HCT116 (cell line): ENCODE measurements around the gene MERTK. TPM values are rescaled to one million over a fixed set of nuclear protein-coding genes. Genes with fewer than 3 reads are reported as not detected.

ENCODE experiments used
- ATAC-seq: fragments of 200-7000 bp; cut with Tn5 transposase; 2 replicates; pipeline ENCODE4 v1.9.1; 2020; ENCODE audit warnings: mild to moderate bottlenecking, moderate library complexity
- BruUV-seq: library from RNA; stranded (reverse); fragments of 400-500 nt; replicated peaks from 2 replicates; lab custom pipeline; 2021; lab: Mats Ljungman, UMichigan
- CTCF ChIA-PET: fragments of 300-600 bp; sonication (Branson Sonifier 250); formaldehyde crosslinking; loops from one replicate; lab custom pipeline; 2021; ENCODE audit warnings: antibody characterized with exemption; lab: Charles Lee
- POLR2A ChIA-PET: fragments of 300-600, 350-600 bp; sonication (Branson Sonifier 250); formaldehyde crosslinking; loops from one replicate; lab custom pipeline; 2021; ENCODE audit warnings: antibody characterized with exemption; lab: Charles Lee
- RAD21 ChIA-PET, 2 experiments: fragments of 300-600 bp; sonication (Branson Sonifier 250); formaldehyde crosslinking; loops; one replicate each; lab custom pipeline; 2023; ENCODE audit warnings: low total read pairs in 2 of 2; ENCODE audit not compliant: uncharacterized antibody in 2 of 2, unreplicated experiment in 2 of 2, low non-redundant PET in 1 of 2; lab: Charles Lee
- DNase-seq: peaks from one replicate; pipeline ENCODE4 v3.0.0-alpha.2; 2010; ENCODE audit warnings: low read depth, low spot score
- H2AFZ ChIP-seq: fragments of 200-600 bp; shearing (Covaris generic), sonication (generic); 2 replicates; pipeline ENCODE4 v1.6.1; 2017; ENCODE audit warnings: low read depth, mixed run types, mixed read lengths, antibody characterized with exemption, low read length; ENCODE audit not compliant: poor library complexity, severe bottlenecking
- H3K27ac ChIP-seq: 2 replicates; pipeline ENCODE4 v1.5.1; 2012; ENCODE audit warnings: low read depth, low read length
- H3K27me3 ChIP-seq: fragments of 200-600 bp; sonication (generic); 2 replicates; pipeline ENCODE4 v1.6.1; 2016; ENCODE audit warnings: mixed run types, low read length, mixed read lengths; ENCODE audit not compliant: insufficient read depth
- H3K36me3 ChIP-seq, 2 experiments: fragments of 200-500 bp in 1 of 2; fragments of 200-600 bp in 1 of 2; sonication (Bioruptor generic) in 1 of 2; sonication (generic) in 1 of 2; 2 replicates each; pipeline versions ENCODE4 v1.5.1 to v1.6.1; 2014 to 2016; ENCODE audit warnings: low read length in 2 of 2, inconsistent platforms in 1 of 2, mixed read lengths in 1 of 2, mixed run types in 1 of 2; ENCODE audit not compliant: insufficient read depth in 2 of 2, control insufficient read depth in 1 of 2
- H3K4me1 ChIP-seq, 2 experiments: fragments of 200-600 bp in 1 of 2; sonication (generic) in 1 of 2; 2 replicates each; pipeline versions ENCODE4 v1.5.1 to v1.6.1; 2012 to 2017; ENCODE audit warnings: low read length in 2 of 2, inconsistent platforms in 1 of 2, mild to moderate bottlenecking in 1 of 2, mixed read lengths in 1 of 2, mixed run types in 1 of 2, moderate library complexity in 1 of 2; ENCODE audit not compliant: insufficient read depth in 2 of 2, control insufficient read depth in 1 of 2
- H3K4me2 ChIP-seq: fragments of 200-600 bp; sonication (generic); 2 replicates; pipeline ENCODE4 v1.6.1; 2017; ENCODE audit warnings: mixed run types, low read length, mixed read lengths
- H3K4me3 ChIP-seq, 2 experiments: fragments of 200-600 bp in 1 of 2; sonication (generic) in 1 of 2; replicated peaks in 1 of 2; 2 replicates each; pipeline ENCODE4 v1.5.1; 2011 to 2016; ENCODE audit warnings: low read length in 2 of 2, control low read depth in 1 of 2, low read depth in 1 of 2, mild to moderate bottlenecking in 1 of 2, mixed read lengths in 1 of 2, mixed run types in 1 of 2
- H3K79me2 ChIP-seq: fragments of 200-600 bp; sonication (generic); 2 replicates; pipeline ENCODE4 v1.6.1; 2017; ENCODE audit warnings: mild to moderate bottlenecking, mixed run types, low read length, moderate library complexity, mixed read lengths; ENCODE audit not compliant: insufficient read depth
- H3K9ac ChIP-seq: fragments of 200-600 bp; sonication (generic); 2 replicates; pipeline ENCODE4 v1.6.1; 2016; ENCODE audit warnings: low read length, mixed read lengths
- H3K9me2 ChIP-seq: fragments of 200-600 bp; sonication (generic), shearing (Covaris generic); 2 replicates; pipeline ENCODE4 v1.6.1; 2017; ENCODE audit warnings: mixed run types, mild to moderate bottlenecking, moderate library complexity; ENCODE audit not compliant: insufficient read depth
- H3K9me3 ChIP-seq, 2 experiments: fragments of 200-500 bp in 1 of 2; fragments of 200-600 bp in 1 of 2; sonication (Bioruptor generic) in 1 of 2; sonication (generic) in 1 of 2; 2 replicates each; pipeline ENCODE4 v1.6.1; 2014 to 2017; ENCODE audit warnings: low read length in 2 of 2, mixed read lengths in 2 of 2, inconsistent platforms in 1 of 2, low read depth in 1 of 2, mild to moderate bottlenecking in 1 of 2, mixed run types in 1 of 2, moderate library complexity in 1 of 2; ENCODE audit not compliant: control insufficient read depth in 1 of 2, insufficient read depth in 1 of 2
- H4K20me1 ChIP-seq: fragments of 200-600 bp; sonication (generic), shearing (Covaris generic); 2 replicates; pipeline ENCODE4 v1.6.1; 2017; ENCODE audit warnings: mixed run types, mild to moderate bottlenecking, moderate library complexity; ENCODE audit not compliant: insufficient read depth
- EZH2 ChIP-seq: fragments of 200-600 bp; sonication (generic); IDR thresholded peaks from 2 replicates; pipeline ENCODE4 v1.6.1; 2017; ENCODE audit warnings: antibody characterized with exemption, mixed run types
- EZH2phosphoT487 ChIP-seq: fragments of 200-600 bp; IDR thresholded peaks from 2 replicates; pipeline ENCODE4 v1.6.1; 2018; ENCODE audit warnings: antibody characterized with exemption, borderline replicate concordance
- FOSL1 ChIP-seq: IDR thresholded peaks from 2 replicates; pipeline ENCODE4 v1.6.1; 2012; ENCODE audit warnings: low read depth
- JUND ChIP-seq: IDR thresholded peaks from 2 replicates; pipeline ENCODE4 v1.6.1; 2012
- POLR2A ChIP-seq: IDR thresholded peaks from 2 replicates; pipeline ENCODE4 v1.7.0; 2011; ENCODE audit warnings: borderline replicate concordance; ENCODE audit not compliant: insufficient read depth, insufficient read length; ENCODE audit errors: extremely low read depth
- POLR2AphosphoS5 ChIP-seq: IDR thresholded peaks from 2 replicates; pipeline ENCODE4 v1.6.1; 2011; ENCODE audit warnings: mild to moderate bottlenecking, low read depth, low read length, moderate library complexity
- RAD21 ChIP-seq: IDR thresholded peaks from 2 replicates; pipeline ENCODE4 v1.6.1; 2012; ENCODE audit warnings: low read depth, mild to moderate bottlenecking
- SIN3A ChIP-seq: IDR thresholded peaks from 2 replicates; pipeline ENCODE4 v1.6.1; 2012; ENCODE audit warnings: low read depth
- SP1 ChIP-seq: IDR thresholded peaks from 2 replicates; pipeline ENCODE4 v1.6.1; 2012; ENCODE audit warnings: low read depth
- TCF7L2 ChIP-seq: IDR thresholded peaks from 2 replicates; pipeline ENCODE4 v1.7.0; 2011; ENCODE audit warnings: borderline replicate concordance, inconsistent platforms; ENCODE audit not compliant: insufficient read depth, insufficient read length; ENCODE audit errors: extremely low read depth
- YY1 ChIP-seq: IDR thresholded peaks from 2 replicates; pipeline ENCODE4 v1.6.1; 2011; ENCODE audit warnings: low read length, low read depth, moderate library complexity, mild to moderate bottlenecking; ENCODE audit not compliant: insufficient replicate concordance; ENCODE audit errors: extremely low read depth
- ZBTB33 ChIP-seq: IDR thresholded peaks from 2 replicates; pipeline ENCODE4 v1.6.1; 2011; ENCODE audit warnings: mild to moderate bottlenecking, low read length, moderate library complexity; ENCODE audit not compliant: insufficient replicate concordance; ENCODE audit errors: extremely low read depth
- ZFX ChIP-seq: fragments of 450-650 bp; IDR thresholded peaks from 2 replicates; pipeline ENCODE4 v1.6.1; 2017
- ZNF274 ChIP-seq: fragments of 200-500 bp; sonication (Bioruptor generic); IDR thresholded peaks from 2 replicates; pipeline ENCODE4 v1.6.1; 2014; ENCODE audit warnings: mild to moderate bottlenecking, low read depth, low read length, inconsistent platforms
- intact Hi-C: fragments of 100-400 bp; cut with micrococcal nuclease; formaldehyde crosslinking; loops from 2 replicates; pipeline ENCODE4 v1.10.0; 2022
- total RNA-seq: library from RNA; stranded (reverse); gene quantifications from one replicate; pipeline ENCODE4 v1.2.1, GENCODE V29; 2021; ENCODE audit not compliant: unreplicated experiment
- TF ChIP-seq, protein P1 (sequence below): IDR thresholded peaks from 2 replicates; pipeline ENCODE4 v1.6.1; 2012; ENCODE audit warnings: low read depth

The MERTK gene
- total RNA-seq, 1 experiment from 2014 or later = 5.7 TPM

DNA sequence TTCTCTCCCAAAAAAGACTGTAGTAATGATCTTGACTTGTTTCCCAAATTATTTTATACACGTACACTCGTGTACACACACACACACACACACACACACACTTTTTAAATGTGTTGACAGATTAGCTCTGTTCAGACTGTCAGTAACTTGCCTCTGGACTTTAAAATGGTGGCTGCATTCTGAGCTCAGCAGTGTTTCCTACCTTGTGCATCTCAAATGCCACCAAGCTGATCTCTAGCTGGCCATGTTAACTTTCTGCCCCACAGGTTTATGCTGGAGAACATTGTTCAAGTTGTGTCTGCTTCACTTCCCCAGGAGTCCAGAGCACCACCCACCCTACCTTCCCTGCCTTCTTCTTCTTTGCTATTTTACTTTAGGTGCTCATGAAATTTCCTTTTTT lies 83.3 kb downstream of the MERTK start:
- no peak for ATAC-seq
- Histone ChIP-seq H3K27me3 (no peaks in the 10 kb centered on the region), H3K9ac (no peak overlapping the region), H3K9me2 (no peaks in the 10 kb centered on the region), H2AFZ (no peak overlapping the region), H3K79me2 (no peaks in the 10 kb centered on the region), H3K4me3 (no peak overlapping the region), H3K36me3 (no peaks in the 10 kb centered on the region), H4K20me1 (no peaks in the 10 kb centered on the region), H3K4me1 (peaks cover 0 to 15% of the 10 kb centered on the region in 2 experiments; a peak in 2 of 4 replicates), H3K9me3 (peaks cover 0 to 4% of the 10 kb centered on the region in 2 experiments; a peak in 1 of 4 replicates), H3K27ac (no peak overlapping the region), H3K4me2 (no peak overlapping the region)
- no peak for TF ChIP-seq EZH2phosphoT487
- no peak for TF ChIP-seq SIN3A
- no peak for TF ChIP-seq ZFX
- no peak for TF ChIP-seq POLR2A
- TF ChIP-seq, protein P1, sequence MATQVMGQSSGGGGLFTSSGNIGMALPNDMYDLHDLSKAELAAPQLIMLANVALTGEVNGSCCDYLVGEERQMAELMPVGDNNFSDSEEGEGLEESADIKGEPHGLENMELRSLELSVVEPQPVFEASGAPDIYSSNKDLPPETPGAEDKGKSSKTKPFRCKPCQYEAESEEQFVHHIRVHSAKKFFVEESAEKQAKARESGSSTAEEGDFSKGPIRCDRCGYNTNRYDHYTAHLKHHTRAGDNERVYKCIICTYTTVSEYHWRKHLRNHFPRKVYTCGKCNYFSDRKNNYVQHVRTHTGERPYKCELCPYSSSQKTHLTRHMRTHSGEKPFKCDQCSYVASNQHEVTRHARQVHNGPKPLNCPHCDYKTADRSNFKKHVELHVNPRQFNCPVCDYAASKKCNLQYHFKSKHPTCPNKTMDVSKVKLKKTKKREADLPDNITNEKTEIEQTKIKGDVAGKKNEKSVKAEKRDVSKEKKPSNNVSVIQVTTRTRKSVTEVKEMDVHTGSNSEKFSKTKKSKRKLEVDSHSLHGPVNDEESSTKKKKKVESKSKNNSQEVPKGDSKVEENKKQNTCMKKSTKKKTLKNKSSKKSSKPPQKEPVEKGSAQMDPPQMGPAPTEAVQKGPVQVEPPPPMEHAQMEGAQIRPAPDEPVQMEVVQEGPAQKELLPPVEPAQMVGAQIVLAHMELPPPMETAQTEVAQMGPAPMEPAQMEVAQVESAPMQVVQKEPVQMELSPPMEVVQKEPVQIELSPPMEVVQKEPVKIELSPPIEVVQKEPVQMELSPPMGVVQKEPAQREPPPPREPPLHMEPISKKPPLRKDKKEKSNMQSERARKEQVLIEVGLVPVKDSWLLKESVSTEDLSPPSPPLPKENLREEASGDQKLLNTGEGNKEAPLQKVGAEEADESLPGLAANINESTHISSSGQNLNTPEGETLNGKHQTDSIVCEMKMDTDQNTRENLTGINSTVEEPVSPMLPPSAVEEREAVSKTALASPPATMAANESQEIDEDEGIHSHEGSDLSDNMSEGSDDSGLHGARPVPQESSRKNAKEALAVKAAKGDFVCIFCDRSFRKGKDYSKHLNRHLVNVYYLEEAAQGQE = no peak
- TF ChIP-seq ZNF274 = no peak
- no peak for TF ChIP-seq SP1
- no peak for TF ChIP-seq POLR2AphosphoS5
- TF ChIP-seq YY1 = no peak
- TF ChIP-seq TCF7L2 = no peak
- TF ChIP-seq ZBTB33 = no peak
- TF ChIP-seq FOSL1 = no peak
- no peak for TF ChIP-seq JUND
- TF ChIP-seq EZH2 = no peak
- no peak for TF ChIP-seq RAD21
- BruUV-seq = no TSS peak
- intact Hi-C loops = no loop called here
- DNase-seq = no peak
- ChIA-PET RAD21 (no interaction called here), POLR2A (no interaction called here), CTCF (no interaction called here)
